Activated naive CD8-positive, alpha-beta T cell treated with anti-CD3 and anti-CD28 coated beads, Interleukin-2, amount 50 U/mL, for 16 hours (primary cell): ENCODE measurements around the gene UCHL5.
"Not testable (repeated sequence)": the region's sequence is repeated elsewhere in the genome, so short reads cannot be mapped to it uniquely, and the experiment has no call there.

ENCODE experiments used
- DNase-seq: peaks from one replicate; pipeline ENCODE4 v3.0.0-alpha.2; 2020; ENCODE audit warnings: low read depth, low spot score

The UCHL5 gene

DNA sequence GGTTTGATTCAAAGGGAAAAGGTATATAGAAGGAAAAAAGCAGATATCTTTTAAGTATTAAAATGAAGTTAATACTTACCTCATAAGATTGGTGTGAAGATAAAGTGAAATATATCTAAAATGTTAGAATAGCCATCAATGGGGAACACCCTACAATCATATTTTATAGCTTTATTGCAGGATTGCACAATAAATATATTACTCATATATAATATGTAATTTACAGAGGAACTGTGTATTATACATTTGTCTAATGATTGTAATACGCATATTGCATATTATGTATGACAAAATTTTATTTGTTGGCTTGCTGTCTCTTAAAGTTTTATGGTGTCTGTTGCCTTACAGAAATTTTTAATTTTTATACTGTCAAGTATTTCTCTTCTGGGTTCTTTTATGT is 47.8 kb downstream of the UCHL5 start:
- DNase-seq = no peak

GRCh38 chr1:193009501-193009900 is 49.7 kb downstream of the UCHL5 start:
- no peak for DNase-seq

DNA sequence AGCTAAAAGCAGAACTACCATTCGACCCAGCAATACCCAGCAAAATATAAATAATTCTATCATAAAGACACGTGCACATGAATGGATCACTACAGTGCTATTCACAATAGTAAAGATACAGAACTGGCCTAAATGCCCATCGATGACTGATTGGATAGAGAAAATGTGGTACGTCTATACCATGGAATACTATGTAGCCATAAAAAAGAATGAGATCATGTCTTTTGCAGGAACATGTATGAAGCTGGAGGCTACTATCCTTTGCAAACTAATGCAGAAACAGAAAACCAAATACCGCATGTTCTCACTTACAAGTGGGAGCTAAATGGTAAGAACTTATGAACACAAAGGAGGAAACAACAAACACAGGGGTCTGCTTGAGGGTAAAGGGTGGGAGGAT is 53.4 kb downstream of the UCHL5 start:
- DNase-seq = no peak

- DNase-seq = no peak
These were observed 60.6 kb downstream of the UCHL5 start for GRCh38 chr1:192998536-192998935.

GRCh38 chr1:192994141-192994540 is 65.0 kb downstream of the UCHL5 start:
- no peak for DNase-seq

GRCh38 chr1:192993426-192994085 is 65.6 kb downstream of the UCHL5 start:
- no peak for DNase-seq

- DNase-seq = not testable (repeated sequence)
These were observed 72.3 kb downstream of the UCHL5 start for GRCh38 chr1:192986748-192987334.

GRCh38 chr1:192986110-192986747 is 72.9 kb downstream of the UCHL5 start:
- DNase-seq = no peak

GRCh38 chr1:192984080-192984479 is 75.1 kb downstream of the UCHL5 start:
- no peak for DNase-seq

- no peak for DNase-seq
These were observed 75.7 kb downstream of the UCHL5 start for GRCh38 chr1:192983349-192983980.

DNA sequence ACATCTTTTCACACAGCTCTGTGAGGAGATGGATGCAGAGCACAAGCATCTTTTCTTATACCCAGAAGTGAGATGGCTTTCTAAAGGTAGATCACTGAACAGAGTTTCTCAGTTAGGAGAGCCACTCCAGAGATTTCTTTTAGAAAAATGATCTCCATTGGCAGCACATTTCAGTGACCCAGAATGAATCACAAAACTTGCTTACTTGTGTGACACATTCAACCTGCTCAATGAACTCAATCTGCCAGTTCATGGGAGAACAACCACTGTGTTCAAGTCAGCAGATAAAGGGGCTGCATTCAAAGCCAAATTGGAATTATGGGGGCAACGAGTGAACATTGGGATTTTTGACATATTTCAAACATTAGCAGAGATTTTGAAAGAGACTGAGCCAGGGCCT is 78.3 kb downstream of the UCHL5 start:
- no peak for DNase-seq

GRCh38 chr1:192980334-192980733 is 78.8 kb downstream of the UCHL5 start:
- DNase-seq = not testable (repeated sequence)

DNA sequence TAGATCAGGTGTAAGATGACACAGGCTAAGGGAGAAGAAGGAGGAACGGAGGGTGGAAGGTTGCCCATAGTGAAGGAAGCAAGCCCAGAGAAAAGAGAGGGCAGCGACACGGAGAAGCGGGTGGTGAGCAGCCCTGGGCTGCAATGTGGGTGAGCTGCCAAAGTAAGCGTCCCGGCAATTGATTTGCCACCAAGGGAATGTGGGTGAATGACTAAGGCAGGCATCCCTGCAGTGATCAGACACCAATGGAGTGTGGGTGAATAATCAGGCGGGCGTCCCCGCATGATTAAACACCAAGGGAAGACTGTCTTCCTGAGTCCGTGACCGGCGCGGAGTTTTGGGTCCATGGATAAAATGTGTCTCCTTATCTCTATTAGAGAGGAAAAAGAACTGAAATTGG is 79.6 kb downstream of the UCHL5 start:
- no peak for DNase-seq

- DNase-seq = no peak
These were observed 80.9 kb downstream of the UCHL5 start for GRCh38 chr1:192978195-192978710.

DNA sequence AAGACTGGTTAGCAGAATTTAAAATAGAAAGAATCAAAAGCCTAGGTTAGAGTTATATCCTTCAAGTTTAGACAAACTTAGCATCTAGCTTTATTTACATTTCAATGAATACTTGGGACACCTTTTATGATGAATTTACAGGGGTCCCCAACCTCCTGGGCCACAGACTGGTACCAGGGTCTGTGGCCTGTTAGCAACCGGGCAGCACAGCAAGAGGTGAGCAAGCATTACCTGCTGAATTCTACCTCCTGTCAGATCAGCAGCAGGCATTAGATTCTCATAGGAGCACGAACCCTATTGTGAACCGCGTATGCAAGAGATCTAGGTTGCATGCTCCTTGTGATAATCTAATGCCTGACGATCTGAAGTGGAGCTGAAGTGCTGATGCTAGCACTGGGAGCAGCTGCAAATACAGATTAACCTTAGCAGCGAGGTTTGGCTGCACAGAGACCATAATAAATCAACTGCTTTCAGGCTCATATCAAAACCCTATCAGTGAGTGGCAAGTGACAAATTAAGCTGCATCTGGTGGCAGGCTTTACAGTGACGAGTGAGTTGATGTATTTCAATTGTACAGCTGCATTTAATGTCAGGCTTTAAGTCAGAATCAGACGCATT is 82.0 kb downstream of the UCHL5 start:
- no peak for DNase-seq

GRCh38 chr1:192976576-192976975 is 82.6 kb downstream of the UCHL5 start:
- DNase-seq = no peak

DNA sequence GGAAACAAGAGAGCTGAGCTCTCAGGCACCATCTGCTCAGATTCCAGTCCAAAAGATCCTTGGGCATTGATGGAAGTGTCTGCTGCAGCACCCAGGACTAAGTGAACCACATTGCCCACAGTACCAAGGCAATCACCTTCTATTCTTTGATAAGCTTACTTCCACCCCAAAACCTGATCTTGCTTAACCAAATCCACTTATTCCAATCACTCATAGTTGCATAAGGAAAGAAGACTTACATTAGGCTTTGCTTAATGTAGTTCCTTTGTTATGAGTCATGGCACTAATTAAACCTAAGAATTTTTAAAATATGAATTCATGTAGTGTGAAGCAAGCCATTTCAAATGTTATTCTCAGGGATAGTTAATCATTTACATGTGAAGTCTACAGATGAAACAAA is 84.5 kb downstream of the UCHL5 start:
- DNase-seq = no peak

GRCh38 chr1:192973988-192974387 is 85.2 kb downstream of the UCHL5 start:
- DNase-seq = no peak

GRCh38 chr1:192973202-192973601 is 86.0 kb downstream of the UCHL5 start:
- no peak for DNase-seq

DNA sequence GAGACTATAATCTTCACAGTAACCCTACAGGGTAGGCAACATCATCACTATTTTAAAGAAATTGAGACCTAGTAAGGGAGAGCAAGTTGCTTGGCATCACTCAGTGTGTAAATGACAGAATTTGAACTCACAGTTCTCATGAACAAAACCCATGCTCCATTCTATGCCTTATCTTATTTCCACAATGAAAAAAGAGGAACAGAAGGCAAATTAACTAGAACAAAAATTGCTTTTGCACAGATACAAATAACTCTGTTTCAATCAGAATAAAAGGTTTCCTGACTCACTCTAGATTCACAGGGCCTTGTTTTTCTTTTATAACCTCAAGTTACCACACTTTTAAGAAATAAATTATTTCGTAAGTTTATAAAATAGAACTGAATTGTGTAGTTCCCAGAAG is 90.1 kb downstream of the UCHL5 start:
- DNase-seq = no peak

- DNase-seq = no peak
These were observed 90.8 kb downstream of the UCHL5 start for GRCh38 chr1:192968323-192968722.

DNA sequence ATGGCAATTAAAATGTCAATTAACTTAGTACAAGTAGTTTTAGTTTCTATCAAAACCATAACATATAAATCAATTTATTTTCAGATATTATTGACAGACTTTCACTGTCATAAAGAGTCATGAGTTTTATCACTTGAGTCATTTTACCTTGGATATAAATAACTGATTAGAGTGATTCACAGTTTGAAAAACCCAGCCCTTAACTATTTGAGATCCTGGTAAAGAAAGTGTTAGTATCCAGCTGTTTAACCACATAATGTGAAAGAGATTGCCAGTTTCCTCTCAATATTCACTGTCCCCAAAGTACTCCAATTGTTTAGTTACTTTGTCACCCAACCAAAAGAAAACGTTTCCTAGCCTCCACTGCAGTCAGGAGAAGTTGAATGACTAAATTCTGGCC is 91.3 kb downstream of the UCHL5 start:
- DNase-seq = no peak
